WI38 (cell line): ENCODE measurements around the gene PPCS.
"Not testable (repeated sequence)": the region's sequence is repeated elsewhere in the genome, so short reads cannot be mapped to it uniquely, and the experiment has no call there.

Experiments used
- H3K4me3 ChIP-seq: 2 replicates; pipeline ENCODE4 v1.5.1; 2011; ENCODE audit warnings: low read depth, mild to moderate bottlenecking, control low read depth, low read length
- TF ChIP-seq, protein P1 (sequence below): IDR thresholded peaks from 2 replicates; pipeline ENCODE4 v1.5.1; 2012; ENCODE audit warnings: low read depth, mild to moderate bottlenecking, control low read depth, low read length

Gene PPCS

DNA sequence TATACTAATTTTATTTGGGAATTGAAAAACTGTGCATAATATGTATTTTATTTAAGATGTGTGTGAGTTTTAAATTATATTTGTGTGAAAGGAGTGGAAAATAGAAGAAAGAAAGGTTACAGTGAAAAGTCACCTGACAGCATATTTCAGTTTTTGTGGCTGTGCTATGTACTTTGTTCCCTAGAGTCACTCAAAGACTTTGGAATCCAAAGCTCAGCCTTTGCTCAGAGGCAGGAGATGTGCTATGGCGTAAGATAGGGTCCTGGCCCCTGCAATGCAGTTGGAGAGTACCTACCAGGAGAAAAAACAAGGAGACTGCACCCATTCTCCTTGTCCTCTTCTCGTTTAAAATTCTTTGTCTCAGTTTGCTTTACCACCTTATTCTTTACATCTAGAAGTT lies 9.7 kb downstream of the PPCS start:
- TF ChIP-seq, protein P1, sequence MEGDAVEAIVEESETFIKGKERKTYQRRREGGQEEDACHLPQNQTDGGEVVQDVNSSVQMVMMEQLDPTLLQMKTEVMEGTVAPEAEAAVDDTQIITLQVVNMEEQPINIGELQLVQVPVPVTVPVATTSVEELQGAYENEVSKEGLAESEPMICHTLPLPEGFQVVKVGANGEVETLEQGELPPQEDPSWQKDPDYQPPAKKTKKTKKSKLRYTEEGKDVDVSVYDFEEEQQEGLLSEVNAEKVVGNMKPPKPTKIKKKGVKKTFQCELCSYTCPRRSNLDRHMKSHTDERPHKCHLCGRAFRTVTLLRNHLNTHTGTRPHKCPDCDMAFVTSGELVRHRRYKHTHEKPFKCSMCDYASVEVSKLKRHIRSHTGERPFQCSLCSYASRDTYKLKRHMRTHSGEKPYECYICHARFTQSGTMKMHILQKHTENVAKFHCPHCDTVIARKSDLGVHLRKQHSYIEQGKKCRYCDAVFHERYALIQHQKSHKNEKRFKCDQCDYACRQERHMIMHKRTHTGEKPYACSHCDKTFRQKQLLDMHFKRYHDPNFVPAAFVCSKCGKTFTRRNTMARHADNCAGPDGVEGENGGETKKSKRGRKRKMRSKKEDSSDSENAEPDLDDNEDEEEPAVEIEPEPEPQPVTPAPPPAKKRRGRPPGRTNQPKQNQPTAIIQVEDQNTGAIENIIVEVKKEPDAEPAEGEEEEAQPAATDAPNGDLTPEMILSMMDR: no peak
- H3K4me3 ChIP-seq: no peak overlapping the region

GRCh38 chr1:42469727-42470126 lies 13.4 kb downstream of the PPCS start:
- TF ChIP-seq, protein P1: no peak
- no peak overlapping the region for H3K4me3 ChIP-seq

- TF ChIP-seq, protein P1: no peak
- H3K4me3 ChIP-seq: no peak overlapping the region
Measured at GRCh38 chr1:42476605-42477004, 20.3 kb downstream of the PPCS start.

DNA sequence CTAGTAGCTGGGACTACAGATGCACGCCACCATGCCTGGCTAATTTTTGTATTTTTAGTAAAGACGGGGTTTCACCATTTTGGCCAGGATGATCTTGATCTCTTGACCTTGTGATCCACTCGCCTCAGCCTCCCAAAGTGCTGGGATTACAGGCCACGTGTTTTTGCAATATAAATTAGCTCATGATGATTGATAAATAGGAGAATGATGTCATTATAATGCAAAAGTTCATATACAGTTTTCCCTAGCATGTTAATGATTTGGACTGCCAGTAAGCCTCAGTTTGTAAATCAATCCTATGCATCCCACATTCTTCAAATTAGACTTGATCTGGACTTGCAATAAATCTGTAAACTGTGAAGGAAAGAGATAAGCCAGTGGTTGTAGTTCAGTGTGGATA lies 21.0 kb downstream of the PPCS start:
- H3K4me3 ChIP-seq: not testable (repeated sequence)

- no peak overlapping the region for H3K4me3 ChIP-seq
- TF ChIP-seq, protein P1: no peak
Measured at GRCh38 chr1:42477775-42478174, 21.4 kb downstream of the PPCS start.

DNA sequence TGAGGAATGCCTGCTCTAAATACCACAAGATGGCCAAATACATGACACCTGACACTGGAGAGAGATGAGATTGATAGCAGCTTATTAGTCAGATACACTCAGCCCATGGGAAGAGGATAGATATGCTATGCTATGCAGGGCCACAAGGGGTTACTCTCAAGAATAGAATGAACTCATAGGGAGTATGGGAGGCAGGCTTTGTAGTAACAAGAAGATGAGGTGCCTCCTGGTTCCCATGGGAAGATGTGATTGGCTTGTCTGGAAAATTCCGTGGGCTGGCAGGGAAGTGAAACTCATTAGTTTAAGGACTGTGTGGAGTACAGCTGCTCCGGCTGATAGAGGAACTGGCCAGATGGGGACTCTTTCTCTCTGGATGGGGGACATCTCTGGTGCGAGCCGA lies 23.3 kb downstream of the PPCS start:
- H3K4me3 ChIP-seq: no peak overlapping the region
- TF ChIP-seq, protein P1: no peak

- TF ChIP-seq, protein P1: no peak
- no peak overlapping the region for H3K4me3 ChIP-seq
Measured at GRCh38 chr1:42480921-42481320, 24.6 kb downstream of the PPCS start.

- TF ChIP-seq, protein P1: no peak
- no peak overlapping the region for H3K4me3 ChIP-seq
Measured at GRCh38 chr1:42482635-42483153, 26.4 kb downstream of the PPCS start.
